ENCODE data around the gene SMAP2.
"Not testable (repeated sequence)": the region's sequence is repeated elsewhere in the genome, so short reads cannot be mapped to it uniquely, and the experiment has no call there.

Gene SMAP2

GRCh38 chr1:40384887-40385286, 11.4 kb downstream of the SMAP2 start:
- no peaks in the 10 kb centered on the region for H3K27me3 ChIP-seq (ENCODE audit: control insufficient read depth, insufficient read depth, low read length)
- no peak overlapping the region for H3K9ac ChIP-seq (ENCODE audit: low read length)
- H3K27ac ChIP-seq (ENCODE audit: low read depth, low read length), result no peak overlapping the region
- no peaks in the 10 kb centered on the region for H3K36me3 ChIP-seq (ENCODE audit: control insufficient read depth, insufficient read depth, low read length)
- no peak overlapping the region for H3K4me3 ChIP-seq (ENCODE audit: low read depth, low read length)
- no peaks in the 10 kb centered on the region for H3K9me3 ChIP-seq (ENCODE audit: control insufficient read depth, insufficient read depth, low read depth, low read length)
- H3K4me1 ChIP-seq (ENCODE audit: control insufficient read depth, insufficient read depth, low read length), result peaks cover 3% of the 10 kb centered on the region

- Histone ChIP-seq H3K9ac (ENCODE audit: low read length) (no peak overlapping the region), H3K27me3 (ENCODE audit: control insufficient read depth, insufficient read depth, low read length) (no peaks in the 10 kb centered on the region), H3K9me3 (ENCODE audit: control insufficient read depth, insufficient read depth, low read depth, low read length) (no peaks in the 10 kb centered on the region), H3K27ac (ENCODE audit: low read depth, low read length) (no peak overlapping the region), H3K4me1 (ENCODE audit: control insufficient read depth, insufficient read depth, low read length) (peaks cover 3% of the 10 kb centered on the region), H3K36me3 (ENCODE audit: control insufficient read depth, insufficient read depth, low read length) (no peaks in the 10 kb centered on the region), H3K4me3 (ENCODE audit: low read depth, low read length) (no peak overlapping the region)
These were observed 12.2 kb downstream of the SMAP2 start for GRCh38 chr1:40385437-40386358.

- no peak overlapping the region for H3K27ac ChIP-seq (ENCODE audit: low read depth, low read length)
- H3K36me3 ChIP-seq (ENCODE audit: control insufficient read depth, insufficient read depth, low read length), result no peaks in the 10 kb centered on the region
- H3K4me1 ChIP-seq (ENCODE audit: control insufficient read depth, insufficient read depth, low read length), result peaks cover 3% of the 10 kb centered on the region
- H3K4me3 ChIP-seq (ENCODE audit: low read depth, low read length), result no peak overlapping the region
- H3K9ac ChIP-seq (ENCODE audit: low read length), result no peak overlapping the region
- no peaks in the 10 kb centered on the region for H3K27me3 ChIP-seq (ENCODE audit: control insufficient read depth, insufficient read depth, low read length)
- no peaks in the 10 kb centered on the region for H3K9me3 ChIP-seq (ENCODE audit: control insufficient read depth, insufficient read depth, low read depth, low read length)
These were observed 12.8 kb downstream of the SMAP2 start for GRCh38 chr1:40386359-40386723.

- no peak overlapping the region for H3K4me3 ChIP-seq (ENCODE audit: low read depth, low read length)
- peaks cover 3% of the 10 kb centered on the region for H3K4me1 ChIP-seq (ENCODE audit: control insufficient read depth, insufficient read depth, low read length)
- H3K36me3 ChIP-seq (ENCODE audit: control insufficient read depth, insufficient read depth, low read length), result no peaks in the 10 kb centered on the region
- H3K9ac ChIP-seq (ENCODE audit: low read length), result no peak overlapping the region
- no peaks in the 10 kb centered on the region for H3K27me3 ChIP-seq (ENCODE audit: control insufficient read depth, insufficient read depth, low read length)
- H3K27ac ChIP-seq (ENCODE audit: low read depth, low read length), result no peak overlapping the region
- H3K9me3 ChIP-seq (ENCODE audit: control insufficient read depth, insufficient read depth, low read depth, low read length), result no peaks in the 10 kb centered on the region
These were observed 13.3 kb downstream of the SMAP2 start for GRCh38 chr1:40386796-40387195.

- H3K9me3 ChIP-seq (ENCODE audit: control insufficient read depth, insufficient read depth, low read depth, low read length); H3K36me3 ChIP-seq (ENCODE audit: control insufficient read depth, insufficient read depth, low read length); H3K4me3 ChIP-seq (ENCODE audit: low read depth, low read length); H3K27ac ChIP-seq (ENCODE audit: low read depth, low read length); H3K9ac ChIP-seq (ENCODE audit: low read length); H3K27me3 ChIP-seq (ENCODE audit: control insufficient read depth, insufficient read depth, low read length); H3K4me1 ChIP-seq (ENCODE audit: control insufficient read depth, insufficient read depth, low read length): not testable (repeated sequence)
These were observed 14.1 kb downstream of the SMAP2 start for GRCh38 chr1:40387381-40388306.

- H3K27me3 ChIP-seq (ENCODE audit: control insufficient read depth, insufficient read depth, low read length); H3K27ac ChIP-seq (ENCODE audit: low read depth, low read length); H3K4me1 ChIP-seq (ENCODE audit: control insufficient read depth, insufficient read depth, low read length); H3K36me3 ChIP-seq (ENCODE audit: control insufficient read depth, insufficient read depth, low read length); H3K9me3 ChIP-seq (ENCODE audit: control insufficient read depth, insufficient read depth, low read depth, low read length); H3K4me3 ChIP-seq (ENCODE audit: low read depth, low read length); H3K9ac ChIP-seq (ENCODE audit: low read length): not testable (repeated sequence)
These were observed 15.2 kb downstream of the SMAP2 start for GRCh38 chr1:40388456-40389321.

GRCh38 chr1:40389322-40389803, 15.8 kb downstream of the SMAP2 start:
- Histone ChIP-seq H3K9me3 (ENCODE audit: control insufficient read depth, insufficient read depth, low read depth, low read length) (no peaks in the 10 kb centered on the region), H3K36me3 (ENCODE audit: control insufficient read depth, insufficient read depth, low read length) (no peaks in the 10 kb centered on the region), H3K27ac (ENCODE audit: low read depth, low read length) (no peak overlapping the region), H3K9ac (ENCODE audit: low read length) (no peak overlapping the region), H3K27me3 (ENCODE audit: control insufficient read depth, insufficient read depth, low read length) (no peaks in the 10 kb centered on the region), H3K4me1 (ENCODE audit: control insufficient read depth, insufficient read depth, low read length) (no peaks in the 10 kb centered on the region), H3K4me3 (ENCODE audit: low read depth, low read length) (no peak overlapping the region)

GRCh38 chr1:40389871-40390560, 16.5 kb downstream of the SMAP2 start:
- Histone ChIP-seq H3K9me3 (ENCODE audit: control insufficient read depth, insufficient read depth, low read depth, low read length) (no peaks in the 10 kb centered on the region), H3K9ac (ENCODE audit: low read length) (no peak overlapping the region), H3K4me3 (ENCODE audit: low read depth, low read length) (no peak overlapping the region), H3K27me3 (ENCODE audit: control insufficient read depth, insufficient read depth, low read length) (no peaks in the 10 kb centered on the region), H3K4me1 (ENCODE audit: control insufficient read depth, insufficient read depth, low read length) (no peaks in the 10 kb centered on the region), H3K27ac (ENCODE audit: low read depth, low read length) (no peak overlapping the region), H3K36me3 (ENCODE audit: control insufficient read depth, insufficient read depth, low read length) (no peaks in the 10 kb centered on the region)

GRCh38 chr1:40390857-40391256, 17.3 kb downstream of the SMAP2 start:
- no peak overlapping the region for H3K27ac ChIP-seq (ENCODE audit: low read depth, low read length)

GRCh38 chr1:40391688-40392145, 18.2 kb downstream of the SMAP2 start:
- Histone ChIP-seq H3K27ac (ENCODE audit: low read depth, low read length) (no peak overlapping the region), H3K4me1 (ENCODE audit: control insufficient read depth, insufficient read depth, low read length) (no peaks in the 10 kb centered on the region), H3K9ac (ENCODE audit: low read length) (no peak overlapping the region), H3K36me3 (ENCODE audit: control insufficient read depth, insufficient read depth, low read length) (no peaks in the 10 kb centered on the region), H3K9me3 (ENCODE audit: control insufficient read depth, insufficient read depth, low read depth, low read length) (no peaks in the 10 kb centered on the region), H3K4me3 (ENCODE audit: low read depth, low read length) (no peak overlapping the region), H3K27me3 (ENCODE audit: control insufficient read depth, insufficient read depth, low read length) (no peaks in the 10 kb centered on the region)

More at GRCh38 chr1:40390857-40391256, 17.3 kb downstream of the SMAP2 start:
- Histone ChIP-seq H3K4me1 (ENCODE audit: control insufficient read depth, insufficient read depth, low read length) (no peaks in the 10 kb centered on the region), H3K9ac (ENCODE audit: low read length) (no peak overlapping the region), H3K36me3 (ENCODE audit: control insufficient read depth, insufficient read depth, low read length) (no peaks in the 10 kb centered on the region), H3K9me3 (ENCODE audit: control insufficient read depth, insufficient read depth, low read depth, low read length) (no peaks in the 10 kb centered on the region), H3K27me3 (ENCODE audit: control insufficient read depth, insufficient read depth, low read length) (no peaks in the 10 kb centered on the region), H3K4me3 (ENCODE audit: low read depth, low read length) (no peak overlapping the region)
